Nephron (organoid): Measurements from ENCODE around the gene SFXN5.
A peak's percentile ranks its signal among the peaks of the same experiment; 100 is the strongest.

Source experiments
- H3K27ac Mint-ChIP-seq, 3 experiments: 2 replicates each; pipeline ENCODE4 v1.8.0; 2020; ENCODE audit warnings: mixed read lengths in 3 of 3, mild to moderate bottlenecking in 2 of 3, moderate library complexity in 1 of 3
- H3K27me3 Mint-ChIP-seq: 2 replicates; pipeline ENCODE4 v1.8.0; 2021; ENCODE audit warnings: low read depth, mild to moderate bottlenecking, moderate library complexity, mixed read lengths
- H3K36me3 Mint-ChIP-seq: 2 replicates; pipeline ENCODE4 v1.8.0; 2020; ENCODE audit warnings: low read depth, mixed read lengths
- H3K4me1 Mint-ChIP-seq: 2 replicates; pipeline ENCODE4 v1.8.0; 2020; ENCODE audit warnings: mixed read lengths
- H3K4me3 Mint-ChIP-seq, 3 experiments: 2 replicates each; pipeline ENCODE4 v1.8.0; 2020; ENCODE audit warnings: mild to moderate bottlenecking in 3 of 3, mixed read lengths in 3 of 3, moderate library complexity in 2 of 3
- H3K9me3 Mint-ChIP-seq: 2 replicates; pipeline ENCODE4 v1.8.0; 2020; ENCODE audit warnings: mixed read lengths
- TF ChIP-seq, protein P1 (sequence below), 3 experiments: fragments of 200-600 bp; sonication (generic); IDR thresholded peaks; one replicate each; pipeline ENCODE4 v1.5.0; 2021; ENCODE audit warnings: antibody characterized with exemption in 3 of 3; ENCODE audit not compliant: unreplicated experiment in 3 of 3

Gene SFXN5

DNA sequence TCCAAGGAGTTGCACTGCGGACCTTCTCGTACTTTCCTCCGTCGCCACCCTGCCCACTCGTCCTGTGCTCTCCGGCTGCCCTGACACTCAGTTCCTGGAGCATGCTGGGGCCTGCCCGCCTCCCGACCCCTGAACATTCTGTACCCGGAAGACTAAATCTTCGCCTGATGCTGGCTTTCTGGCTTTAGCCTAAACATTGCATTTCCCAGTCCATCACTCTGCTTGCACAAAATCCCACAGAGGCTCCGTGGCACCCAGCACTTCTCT lies 550 bp upstream of the SFXN5 start:
- peaks cover 28% of the 10 kb centered on the region for H3K4me1 Mint-ChIP-seq
- peak overlapping the region; percentile 84 to 91 (median 87) for H3K4me3 Mint-ChIP-seq
- TF ChIP-seq, protein P1, sequence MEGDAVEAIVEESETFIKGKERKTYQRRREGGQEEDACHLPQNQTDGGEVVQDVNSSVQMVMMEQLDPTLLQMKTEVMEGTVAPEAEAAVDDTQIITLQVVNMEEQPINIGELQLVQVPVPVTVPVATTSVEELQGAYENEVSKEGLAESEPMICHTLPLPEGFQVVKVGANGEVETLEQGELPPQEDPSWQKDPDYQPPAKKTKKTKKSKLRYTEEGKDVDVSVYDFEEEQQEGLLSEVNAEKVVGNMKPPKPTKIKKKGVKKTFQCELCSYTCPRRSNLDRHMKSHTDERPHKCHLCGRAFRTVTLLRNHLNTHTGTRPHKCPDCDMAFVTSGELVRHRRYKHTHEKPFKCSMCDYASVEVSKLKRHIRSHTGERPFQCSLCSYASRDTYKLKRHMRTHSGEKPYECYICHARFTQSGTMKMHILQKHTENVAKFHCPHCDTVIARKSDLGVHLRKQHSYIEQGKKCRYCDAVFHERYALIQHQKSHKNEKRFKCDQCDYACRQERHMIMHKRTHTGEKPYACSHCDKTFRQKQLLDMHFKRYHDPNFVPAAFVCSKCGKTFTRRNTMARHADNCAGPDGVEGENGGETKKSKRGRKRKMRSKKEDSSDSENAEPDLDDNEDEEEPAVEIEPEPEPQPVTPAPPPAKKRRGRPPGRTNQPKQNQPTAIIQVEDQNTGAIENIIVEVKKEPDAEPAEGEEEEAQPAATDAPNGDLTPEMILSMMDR (IDR thresholded peaks at IDR 0.05; ENCODE audit: unreplicated experiment in 3 of 3) = no peak
- H3K27ac Mint-ChIP-seq = peak overlapping the region; percentile 84 to 93 (median 86)
- H3K36me3 Mint-ChIP-seq = peaks cover 3% of the 10 kb centered on the region
- peaks cover 6% of the 10 kb centered on the region for H3K27me3 Mint-ChIP-seq
- H3K9me3 Mint-ChIP-seq = no peaks in the 10 kb centered on the region

DNA sequence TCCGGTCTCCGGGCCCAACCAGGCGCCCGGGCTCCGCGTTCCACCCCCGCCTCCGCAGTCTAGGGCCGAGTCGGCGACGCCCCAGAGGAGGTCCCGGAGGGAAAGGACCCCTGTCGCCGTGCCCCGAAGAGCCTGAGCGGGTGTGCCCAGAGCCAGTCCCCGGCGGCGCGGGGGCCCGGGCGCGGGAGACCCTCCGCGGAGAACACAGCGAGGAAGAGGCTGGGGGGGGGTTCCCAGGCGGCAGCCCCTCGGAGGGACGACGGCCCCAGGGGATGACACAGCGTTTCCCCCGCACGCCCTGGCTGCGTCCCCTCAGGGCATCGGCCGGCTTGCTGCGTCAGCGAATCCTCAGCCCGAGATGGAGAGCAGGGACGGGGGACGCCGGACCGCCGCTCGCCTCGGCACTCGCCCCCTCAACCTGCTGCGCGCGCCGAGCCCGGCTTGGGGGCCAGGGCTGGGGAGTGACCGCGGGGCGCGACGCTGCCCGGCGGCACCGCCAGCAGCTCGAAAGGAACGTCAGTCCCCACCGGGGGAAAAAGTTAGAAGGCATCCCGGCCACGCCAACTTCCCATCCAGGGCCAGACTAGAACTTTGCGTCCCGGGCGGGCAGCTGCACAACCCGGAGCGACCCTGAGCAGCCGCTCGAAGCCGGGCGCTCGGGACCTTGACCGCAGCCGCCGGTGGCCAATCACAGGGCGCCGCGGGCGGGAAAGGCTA lies 711 bp downstream of the SFXN5 start:
- TF ChIP-seq, protein P1 (IDR thresholded peaks at IDR 0.05; ENCODE audit: unreplicated experiment in 3 of 3) = no peak
- no peaks in the 10 kb centered on the region for H3K9me3 Mint-ChIP-seq
- peaks cover 28% of the 10 kb centered on the region for H3K4me1 Mint-ChIP-seq
- H3K4me3 Mint-ChIP-seq = peak overlapping the region; percentile 84 to 91 (median 87)
- H3K27me3 Mint-ChIP-seq = peaks cover 9% of the 10 kb centered on the region
- peak overlapping the region; percentile 84 to 93 (median 86) for H3K27ac Mint-ChIP-seq
- H3K36me3 Mint-ChIP-seq = peaks cover 7% of the 10 kb centered on the region

DNA sequence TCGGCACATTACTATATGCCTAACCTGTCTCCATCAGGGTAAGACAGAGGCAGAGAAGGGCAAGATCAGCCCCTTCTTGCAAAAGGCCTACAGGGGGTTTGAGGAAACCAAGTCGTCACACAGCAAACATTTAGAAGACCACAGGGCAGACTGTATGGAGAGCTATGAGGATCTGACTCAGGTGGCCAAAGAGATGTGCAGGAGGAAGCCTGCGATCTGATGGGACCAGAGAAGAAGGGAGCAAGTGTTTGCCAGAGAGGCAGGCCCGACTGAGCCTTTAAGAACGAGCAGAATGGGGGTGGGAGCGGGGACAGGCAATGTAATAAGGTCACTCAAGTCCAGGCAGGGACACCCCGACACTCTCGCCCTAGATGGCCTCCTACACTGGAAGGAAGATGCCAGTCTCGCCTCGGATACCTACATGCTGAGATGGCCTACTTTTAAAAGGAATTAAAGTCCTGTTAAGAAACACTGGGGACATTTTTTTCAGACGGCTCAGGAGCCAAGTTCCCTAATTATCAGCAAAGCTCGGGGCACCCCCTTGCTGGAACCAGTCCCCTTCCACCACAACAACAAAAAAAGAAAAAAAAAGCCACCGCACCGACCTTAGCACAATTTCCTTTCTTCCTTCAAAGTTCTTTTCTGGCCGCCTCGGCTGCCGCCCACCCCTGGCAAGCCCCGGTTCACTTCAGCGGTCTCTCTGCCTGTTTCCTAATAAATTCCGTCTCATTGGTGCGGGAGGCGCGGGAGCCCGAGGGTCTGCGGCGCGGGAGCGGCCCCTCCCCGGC lies 1.5 kb downstream of the SFXN5 start:
- Mint-ChIP-seq H3K27me3 (peaks cover 9% of the 10 kb centered on the region), H3K4me3 (peak overlapping the region; percentile 84 to 91 (median 87)), H3K4me1 (peaks cover 28% of the 10 kb centered on the region), H3K27ac (peak overlapping the region; percentile 27 to 85 (median 76)), H3K36me3 (peaks cover 8% of the 10 kb centered on the region), H3K9me3 (no peaks in the 10 kb centered on the region)
- TF ChIP-seq, protein P1 (IDR thresholded peaks at IDR 0.05; ENCODE audit: unreplicated experiment in 3 of 3) = no peak

DNA sequence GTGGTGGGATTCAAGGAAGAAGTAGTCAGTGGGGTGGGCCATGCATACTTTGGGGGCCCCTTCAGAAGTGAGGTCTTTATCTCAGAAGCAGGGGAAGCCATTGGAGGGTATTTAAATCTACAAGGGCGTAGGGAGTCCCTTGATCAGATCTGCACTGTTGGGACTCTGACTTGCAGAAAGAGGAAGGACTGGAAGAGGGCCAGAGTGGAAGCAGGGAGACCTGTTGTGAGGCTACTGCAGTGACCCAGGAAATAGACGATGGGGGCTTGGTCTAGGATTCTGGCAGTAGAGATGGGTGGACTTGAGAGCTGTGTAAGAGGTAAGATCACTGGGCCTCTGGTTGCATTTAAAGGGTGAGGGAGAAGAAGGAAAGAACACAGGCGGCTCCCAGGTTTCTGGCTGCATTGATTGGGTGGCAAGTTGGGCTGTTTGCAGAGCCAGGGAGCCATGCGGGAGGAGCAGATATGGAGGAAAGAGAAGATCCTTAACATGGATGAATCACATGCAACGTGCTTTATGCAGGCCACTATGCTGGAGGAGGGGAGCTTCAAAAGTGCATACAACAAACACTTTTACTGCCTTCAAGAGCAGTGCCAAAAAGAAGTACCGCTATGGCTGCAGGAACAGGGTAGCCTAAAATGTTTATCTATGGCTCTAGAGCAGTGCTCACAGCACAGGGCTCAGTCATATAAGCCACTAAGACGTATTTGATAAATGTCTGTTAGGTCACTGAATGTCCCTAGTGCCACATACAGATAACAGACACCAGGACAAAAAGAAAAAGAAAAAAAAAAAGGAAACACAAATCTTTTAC lies 2.3 kb downstream of the SFXN5 start:
- peaks cover 33% of the 10 kb centered on the region for H3K4me1 Mint-ChIP-seq
- peak overlapping the region; percentile 27 to 85 (median 76) for H3K27ac Mint-ChIP-seq
- H3K9me3 Mint-ChIP-seq = no peaks in the 10 kb centered on the region
- H3K36me3 Mint-ChIP-seq = peaks cover 12% of the 10 kb centered on the region
- TF ChIP-seq, protein P1 (IDR thresholded peaks at IDR 0.05; ENCODE audit: unreplicated experiment in 3 of 3) = no peak
- peak overlapping the region; percentile 84 to 91 (median 87) for H3K4me3 Mint-ChIP-seq
- peaks cover 9% of the 10 kb centered on the region for H3K27me3 Mint-ChIP-seq

DNA sequence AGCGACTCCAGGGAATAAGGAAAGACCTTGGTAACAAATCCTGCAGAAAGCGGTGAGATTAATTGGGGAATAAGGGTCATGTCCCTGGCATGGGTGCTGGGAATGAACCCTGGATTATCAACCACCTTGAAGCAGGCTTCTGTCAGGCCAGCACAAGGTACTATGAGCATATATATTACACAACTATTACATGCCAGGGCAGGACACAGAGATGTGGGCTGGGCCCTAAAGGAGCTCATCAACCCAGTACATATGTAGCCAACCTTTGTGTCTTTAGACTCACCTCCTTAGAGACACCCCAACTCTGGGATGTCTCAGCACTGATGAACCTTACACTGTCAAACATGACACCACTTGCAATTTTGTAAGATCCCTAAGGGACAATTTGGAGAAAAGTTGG lies 3.4 kb downstream of the SFXN5 start:
- Mint-ChIP-seq H3K27ac (no peak overlapping the region), H3K4me3 (peak overlapping the region; percentile 69 to 91 (median 76)), H3K4me1 (peaks cover 41% of the 10 kb centered on the region), H3K36me3 (peaks cover 12% of the 10 kb centered on the region), H3K27me3 (peaks cover 9% of the 10 kb centered on the region), H3K9me3 (no peaks in the 10 kb centered on the region)
- TF ChIP-seq, protein P1 (IDR thresholded peaks at IDR 0.05; ENCODE audit: unreplicated experiment in 3 of 3) = no peak
